ENCODE data around the gene FAM117B. TPM values are rescaled to one million over a fixed set of nuclear protein-coding genes. Genes with fewer than 3 reads are reported as not detected.

FAM117B gene
- total RNA-seq, 1 experiment from 2014 or later, result 24.0 TPM

GRCh38 chr2:202815548-202816360 lies 181.0 kb downstream of the FAM117B start:
- Histone ChIP-seq H3K27me3 (ENCODE audit: insufficient read depth, low read length) (no peaks in the 10 kb centered on the region), H2BK20ac (ENCODE audit: low read depth, low read length, poor library complexity, severe bottlenecking) (no peak overlapping the region), H2AK5ac (ENCODE audit: insufficient read length, low read length) (no peak overlapping the region), H3K23me2 (ENCODE audit: insufficient read length, low read depth, low read length, poor library complexity, severe bottlenecking) (no peaks in the 10 kb centered on the region), H3T11ph (ENCODE audit: low read length) (no peak overlapping the region), H3K79me1 (ENCODE audit: insufficient read depth, low read depth, low read length, poor library complexity, severe bottlenecking) (no peaks in the 10 kb centered on the region), H2BK5ac (ENCODE audit: insufficient read length, low read length) (no peak overlapping the region), H4K91ac (ENCODE audit: insufficient read length, low read depth, low read length) (no peak overlapping the region), H3K4me1 (ENCODE audit: insufficient read depth, low read length) (no peaks in the 10 kb centered on the region), H4K5ac (ENCODE audit: insufficient read length, low read depth, low read length) (no peak overlapping the region), H2BK120ac (ENCODE audit: low read depth, low read length, poor library complexity, severe bottlenecking) (no peak overlapping the region), H4K20me1 (ENCODE audit: control insufficient read depth, insufficient read depth, insufficient read length) (no peaks in the 10 kb centered on the region), H3K4ac (ENCODE audit: low read depth, low read length) (no peak overlapping the region), H3K14ac (ENCODE audit: insufficient read depth, low read length) (no peak overlapping the region), H3K9ac (ENCODE audit: extremely low read depth, insufficient read length, low read length) (no peak overlapping the region), H2BK15ac (ENCODE audit: low read depth, low read length) (no peak overlapping the region), H3K56ac (ENCODE audit: insufficient read length, low read depth, low read length) (no peak overlapping the region), H3K27ac (ENCODE audit: insufficient read length, low read depth, low read length) (no peak overlapping the region), H2AFZ (ENCODE audit: low read length) (no peak overlapping the region), H3K18ac (ENCODE audit: insufficient read length, low read depth, low read length) (no peak overlapping the region), H2BK12ac (ENCODE audit: insufficient read length, low read depth, low read length) (no peak overlapping the region), H3K4me2 (ENCODE audit: insufficient read depth, insufficient read length, low read length) (no peak overlapping the region), H4K8ac (replicated peaks; ENCODE audit: insufficient read length, low read depth, low read length) (no peak overlapping the region), H3K79me2 (ENCODE audit: insufficient read depth, low read length) (no peaks in the 10 kb centered on the region), H3K9me3 (ENCODE audit: control insufficient read depth, low read depth, low read length) (no peaks in the 10 kb centered on the region), H3K23ac (ENCODE audit: insufficient read length, low read depth, low read length) (no peak overlapping the region)
- peaks cover 5 to 22% (median 16%) of the 10 kb centered on the region in 3 experiments for H3K36me3 Mint-ChIP-seq (ENCODE audit: insufficient read depth in 1 of 3, low read depth in 3 of 3)
- H3K27ac Mint-ChIP-seq, result no peak overlapping the region
- TF ChIP-seq CTCF (conservative IDR thresholded peaks at IDR 0.05), result no peak
- no peak for DNase-seq
- no peak overlapping the region for H3K4me3 Mint-ChIP-seq
- no CpG with 5 or more reads among the region's 4 CpGs for WGBS (ENCODE audit: extremely low coverage, insufficient read length, low lambda C conversion rate)
- H3K27me3 Mint-ChIP-seq (ENCODE audit: low read depth), result no peaks in the 10 kb centered on the region
- peaks cover 13 to 15% of the 10 kb centered on the region in 2 experiments for H3K9me3 Mint-ChIP-seq
- H3K4me1 Mint-ChIP-seq, result peaks cover 3 to 7% of the 10 kb centered on the region in 2 experiments; a peak in 2 of 4 replicates

Measured in H9 (cell line).